NCI-H510A treated with DMSO at 0.1 percent for 48 hours (cell line): ENCODE results near the gene TECTA.
"Not testable (repeated sequence)": the region's sequence is repeated elsewhere in the genome, so short reads cannot be mapped to it uniquely, and the experiment has no call there.

ENCODE experiments used
- DNase-seq: peaks from one replicate; lab custom pipeline; 2025; lab: John Stamatoyannopoulos, UW

The TECTA gene

DNA sequence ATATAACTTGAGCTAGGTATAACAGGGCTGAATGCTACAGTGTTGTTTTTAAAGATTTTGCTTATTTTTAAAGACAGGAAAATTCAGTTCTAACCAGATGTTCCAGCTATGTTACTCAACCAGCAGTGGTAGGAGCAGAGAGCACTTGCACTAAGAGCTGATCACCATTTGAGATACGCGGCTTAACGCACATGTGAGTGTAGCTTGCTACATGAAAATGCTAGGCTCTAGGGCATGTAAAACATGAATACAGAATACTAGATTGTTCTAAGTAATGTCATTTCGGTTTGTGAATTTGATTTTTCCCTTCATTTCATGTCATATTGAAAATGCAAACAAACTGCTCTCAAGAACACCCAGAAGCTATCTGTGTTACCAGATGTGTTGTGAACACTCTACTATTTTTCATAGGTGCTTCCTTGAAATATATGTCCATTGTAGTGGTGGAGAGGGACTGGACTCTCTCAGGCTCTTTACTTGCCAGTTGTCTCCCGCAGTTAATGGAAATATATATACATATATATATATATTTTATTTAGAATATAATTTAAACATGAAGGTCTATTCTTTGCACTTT is 10.8 kb upstream of the TECTA start:
- DNase-seq = no peak

DNA sequence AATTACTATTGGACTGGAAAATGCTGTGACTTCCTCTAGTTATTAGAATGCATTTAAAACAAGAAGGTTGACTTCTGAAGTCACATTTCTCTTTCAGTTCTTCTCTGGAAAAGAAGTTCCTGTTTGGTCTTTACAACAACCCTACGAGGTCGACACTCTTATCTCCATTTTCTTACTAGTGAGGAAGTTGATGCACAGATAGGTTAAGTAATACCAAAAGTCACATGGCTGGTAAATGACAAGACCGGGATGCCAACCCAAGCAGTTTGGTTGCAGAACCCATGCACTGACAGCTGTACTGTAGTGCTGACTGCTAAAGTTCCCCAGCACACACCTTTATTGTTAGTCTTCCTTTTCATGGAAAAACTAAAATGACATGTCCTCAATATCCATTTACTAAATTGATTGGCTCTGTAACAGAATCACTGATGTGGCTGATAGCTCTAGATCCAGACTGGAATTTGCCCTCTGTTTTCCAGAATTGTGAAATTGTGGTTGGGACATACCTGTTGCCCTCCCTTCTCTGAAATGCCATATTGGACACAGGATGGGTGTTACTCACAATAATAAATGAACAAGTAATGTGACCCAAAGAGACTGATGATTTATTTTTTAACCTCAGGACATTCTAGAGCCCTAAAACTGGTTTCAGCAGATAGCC is 9.4 kb upstream of the TECTA start:
- no peak for DNase-seq

DNA sequence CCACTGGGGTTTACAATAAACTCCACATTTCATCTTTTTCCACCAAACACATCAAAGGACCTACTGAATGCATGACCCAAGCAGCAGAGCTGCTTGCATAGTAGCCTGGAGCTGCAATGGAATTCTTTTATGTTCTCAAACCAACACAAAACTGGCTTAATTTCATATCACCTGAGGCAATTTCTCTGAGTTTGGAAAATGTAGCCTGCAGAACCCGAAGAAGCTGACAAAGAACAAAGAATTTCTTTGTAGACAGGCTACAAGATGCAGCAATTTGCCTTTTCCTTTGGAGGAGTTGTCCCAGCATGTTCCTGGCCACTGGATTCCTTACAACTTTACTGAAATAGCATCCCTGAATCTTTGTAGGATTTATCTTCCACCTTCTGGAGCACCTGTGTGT is 5.5 kb upstream of the TECTA start:
- DNase-seq = no peak

DNA sequence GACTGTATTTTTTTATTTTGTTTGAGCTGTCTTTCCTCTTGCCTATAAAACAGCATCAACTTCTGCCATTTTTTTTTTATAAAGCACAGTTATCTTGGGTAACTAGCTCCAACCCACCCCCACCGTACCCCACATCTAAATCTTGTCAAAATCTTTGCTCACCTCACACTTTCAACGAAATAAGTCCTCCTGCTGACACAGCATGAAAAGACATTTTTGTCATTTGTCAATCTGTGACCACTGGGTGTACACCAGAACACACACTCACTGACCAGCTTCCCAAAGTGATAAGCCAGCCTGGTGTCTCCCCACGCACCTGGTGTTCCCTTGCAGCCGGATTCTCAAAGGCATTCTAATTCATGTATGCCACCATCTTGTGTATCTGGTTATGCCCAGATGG is 1.7 kb upstream of the TECTA start:
- no peak for DNase-seq

DNA sequence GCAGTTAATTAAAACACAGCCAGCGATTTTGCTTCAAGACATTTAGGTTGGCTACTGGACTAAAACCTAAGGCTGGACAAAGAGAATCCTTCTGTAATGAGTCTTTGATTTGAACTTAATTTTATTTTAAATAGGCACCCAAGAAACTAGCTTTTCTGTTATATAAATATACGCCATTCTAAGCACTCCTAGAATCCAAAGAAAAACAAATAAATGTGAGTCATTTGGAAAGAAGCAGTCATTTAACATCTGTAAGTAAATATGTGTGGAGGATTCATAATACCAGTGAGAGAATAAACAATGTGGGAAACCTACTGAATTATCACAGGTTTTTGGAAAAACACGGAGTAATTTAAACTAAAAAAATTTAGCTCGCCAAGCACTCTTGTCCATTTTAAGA is 1.2 kb upstream of the TECTA start:
- no peak for DNase-seq

DNA sequence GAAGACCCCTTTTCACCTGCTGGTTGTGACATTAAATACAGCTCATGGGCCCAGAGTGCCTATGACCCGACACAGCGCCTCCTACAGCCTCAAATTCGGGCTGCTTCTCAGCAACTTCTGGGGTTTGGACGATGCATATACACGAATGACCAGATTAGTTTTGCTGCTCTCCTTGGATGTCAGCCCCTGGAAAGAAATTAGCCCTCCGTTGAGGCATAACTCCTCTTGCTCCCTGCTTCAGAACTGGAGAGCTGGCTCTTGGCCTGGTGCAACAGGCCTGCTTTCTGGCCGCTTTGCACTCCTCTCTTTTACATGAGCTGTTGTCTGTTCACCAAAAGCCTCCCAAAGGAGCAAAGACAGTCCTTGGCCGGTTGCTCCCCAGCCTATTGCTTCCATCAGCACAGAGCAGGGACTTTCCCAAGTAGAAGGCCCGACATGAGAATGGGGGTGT is 3.3 kb downstream of the TECTA start:
- no peak for DNase-seq

DNA sequence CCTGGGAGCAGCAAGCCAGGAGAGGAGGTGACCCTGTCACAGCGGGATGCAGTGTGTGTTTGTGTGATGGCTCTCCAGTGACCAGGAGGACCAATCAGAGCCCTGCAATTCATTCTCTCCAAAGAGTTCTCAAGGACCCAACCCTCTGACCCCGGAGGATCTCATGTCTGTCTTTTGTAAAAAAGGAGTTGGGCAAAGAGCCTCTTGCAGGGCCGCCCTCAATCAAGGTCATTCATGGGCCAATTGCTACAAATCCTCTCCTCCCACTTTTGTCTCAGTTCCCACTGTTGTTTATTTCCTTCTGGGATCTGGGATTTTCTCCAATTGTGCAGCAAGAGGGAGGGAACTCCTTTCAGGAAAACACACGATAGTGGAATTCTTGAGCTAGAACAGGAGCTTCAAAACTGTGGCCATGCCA is 4.0 kb downstream of the TECTA start:
- no peak for DNase-seq

DNA sequence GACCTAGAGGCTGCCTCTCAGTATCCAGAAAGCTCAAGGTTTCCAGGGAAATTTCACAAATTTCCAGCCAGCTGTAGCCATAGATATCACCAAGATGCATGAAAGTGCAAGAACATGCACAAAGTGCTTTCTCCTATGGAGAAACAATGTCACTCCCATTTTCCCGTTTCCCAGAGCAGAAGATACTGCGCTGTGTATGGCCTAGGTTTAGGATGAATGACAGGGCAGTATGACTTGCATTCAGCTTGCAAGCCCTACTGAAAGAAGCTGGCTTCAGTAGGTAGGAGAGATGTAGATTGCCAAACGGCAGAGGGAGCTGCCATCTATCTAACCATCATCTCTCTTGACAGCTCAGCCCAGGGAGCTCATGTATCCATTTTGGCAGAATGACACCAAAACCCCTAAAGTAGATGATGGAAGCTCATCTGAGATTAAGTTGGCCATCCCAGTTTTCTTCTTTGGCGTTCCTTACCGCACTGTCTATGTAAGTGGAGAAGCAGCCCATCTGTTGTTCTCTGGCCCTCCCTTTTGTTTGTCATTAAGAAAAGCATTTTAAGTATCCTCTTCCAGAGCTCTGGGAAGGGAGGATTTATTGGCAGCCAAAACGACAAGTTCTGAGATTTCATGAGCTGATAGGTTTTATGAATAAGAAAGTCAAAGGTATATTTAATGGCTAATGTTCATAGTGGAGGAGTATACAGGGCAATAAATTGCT is 4.6 kb downstream of the TECTA start:
- DNase-seq = no peak

DNA sequence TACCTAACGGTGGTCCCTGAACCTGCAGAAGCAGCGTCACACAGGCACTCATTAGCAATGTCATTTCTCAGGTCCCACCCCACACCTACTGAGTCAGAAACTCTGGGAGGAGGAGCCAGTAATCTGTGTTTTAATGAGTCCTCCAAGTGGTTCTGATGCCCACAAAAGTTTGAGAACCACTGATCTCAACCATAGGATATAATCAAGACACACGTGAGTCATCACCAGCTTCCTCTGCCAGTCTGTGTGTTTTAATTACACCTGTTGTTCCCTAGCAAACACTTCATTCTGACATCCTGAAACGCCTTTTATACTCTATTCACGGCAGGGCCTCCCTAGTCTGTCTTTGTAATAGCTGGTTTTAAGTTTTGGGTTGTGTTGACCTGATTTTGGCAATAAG is 5.8 kb downstream of the TECTA start:
- no peak for DNase-seq

DNA sequence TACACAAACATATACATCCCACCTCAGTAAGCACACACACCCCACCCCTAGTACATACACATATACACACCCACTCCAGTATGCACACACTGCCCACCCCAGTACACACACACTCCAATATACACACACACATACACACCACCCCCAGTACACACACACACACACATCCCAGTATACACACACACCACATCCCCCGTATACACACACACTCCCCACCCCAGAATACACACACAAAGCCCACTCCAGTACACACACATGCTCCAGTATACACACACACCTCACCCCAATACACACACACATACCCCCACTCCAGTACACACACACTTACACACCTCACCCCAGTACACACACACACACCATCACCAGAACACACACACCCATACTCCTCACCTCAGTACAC is 7.4 kb downstream of the TECTA start:
- DNase-seq = no peak

DNA sequence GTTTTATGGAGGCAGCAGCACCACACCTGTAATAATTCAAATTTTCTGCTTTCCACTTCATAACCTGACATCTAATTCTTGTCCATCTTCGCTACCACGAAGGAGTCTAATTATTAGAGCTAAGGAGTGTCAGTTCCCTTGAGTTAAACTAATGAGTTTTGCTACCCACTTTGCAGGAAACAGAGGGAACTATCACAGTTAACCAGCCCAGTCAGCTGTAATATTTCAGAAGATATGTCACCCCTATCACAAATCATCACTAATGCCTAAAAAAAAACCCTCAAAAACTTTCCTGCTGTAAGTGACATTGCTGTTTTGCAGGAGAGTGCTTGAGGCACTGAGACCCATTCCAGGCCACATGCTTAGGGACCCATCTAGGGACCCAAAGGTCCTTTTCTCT is 8.4 kb downstream of the TECTA start:
- no peak for DNase-seq

DNA sequence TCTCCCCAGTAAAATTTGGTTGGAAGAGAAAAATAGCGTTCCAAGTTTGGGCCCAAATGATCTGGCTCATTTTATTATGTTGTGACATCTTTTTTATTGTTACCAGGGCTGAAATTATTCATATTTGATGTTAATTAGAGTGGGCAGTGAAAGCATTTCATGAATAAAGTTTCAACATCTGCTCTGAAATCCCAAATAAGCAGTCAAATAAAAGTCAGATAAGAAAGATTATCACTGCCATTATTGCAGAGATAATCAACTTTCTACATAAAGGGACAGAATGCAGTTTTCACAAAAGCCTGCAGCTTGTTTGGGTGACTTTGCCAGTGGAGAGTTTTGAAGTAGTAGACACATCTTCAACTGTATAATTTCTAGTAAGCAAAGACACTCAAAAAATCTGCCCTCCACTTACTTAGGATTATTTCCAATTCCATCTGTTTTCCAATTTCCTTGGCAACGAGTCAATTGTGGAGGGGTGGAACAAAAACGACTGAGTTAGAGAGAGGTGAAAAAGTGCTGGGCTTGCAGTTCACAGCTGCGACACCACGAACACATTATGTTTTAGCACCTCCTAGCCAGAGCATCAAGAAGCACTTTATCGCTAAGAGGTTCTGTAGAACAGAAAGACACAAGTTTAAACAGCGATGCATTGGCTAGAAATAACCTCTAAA is 9.0 kb downstream of the TECTA start:
- no peak for DNase-seq

DNA sequence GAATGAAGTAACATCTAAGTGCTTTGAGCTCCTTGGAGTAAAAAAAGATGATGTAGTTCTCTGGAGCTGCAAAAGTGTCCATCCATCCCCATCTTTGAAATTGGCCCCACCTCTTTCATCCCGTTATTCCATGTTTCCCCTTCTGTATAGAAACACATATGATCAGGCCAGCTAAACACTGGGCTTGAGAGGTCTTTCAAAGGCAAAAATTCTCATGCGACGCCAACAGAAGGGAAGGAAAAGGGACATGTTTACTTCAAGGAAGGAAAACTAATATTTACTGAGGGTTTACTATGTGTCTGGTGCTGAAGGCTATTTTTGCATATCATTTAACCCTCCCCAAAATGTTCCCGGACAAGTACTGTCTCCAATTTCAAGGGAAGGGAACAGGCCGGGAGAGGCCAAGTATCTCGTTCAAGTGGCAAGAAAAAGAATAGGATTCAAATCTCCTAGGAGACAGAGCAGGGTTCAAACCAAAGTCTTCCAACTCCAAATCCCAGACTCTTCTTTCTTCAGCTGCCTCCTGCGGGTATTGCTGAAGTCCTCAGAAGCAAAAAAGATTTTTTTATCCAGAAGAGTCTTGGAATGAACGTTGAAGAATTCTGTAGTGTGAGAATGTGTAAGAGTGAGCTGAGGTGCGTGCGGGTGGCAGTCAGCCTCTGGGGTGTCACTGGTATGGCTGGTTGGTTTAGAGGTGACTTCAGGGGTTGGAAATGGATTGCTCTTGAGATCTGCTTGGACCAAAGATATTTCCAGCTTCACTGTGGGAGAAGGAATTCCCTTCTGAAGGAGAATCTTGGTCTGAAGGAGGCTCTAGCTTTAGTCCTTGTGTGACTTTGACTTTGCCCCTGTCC is 10.1 kb downstream of the TECTA start:
- no peak for DNase-seq

DNA sequence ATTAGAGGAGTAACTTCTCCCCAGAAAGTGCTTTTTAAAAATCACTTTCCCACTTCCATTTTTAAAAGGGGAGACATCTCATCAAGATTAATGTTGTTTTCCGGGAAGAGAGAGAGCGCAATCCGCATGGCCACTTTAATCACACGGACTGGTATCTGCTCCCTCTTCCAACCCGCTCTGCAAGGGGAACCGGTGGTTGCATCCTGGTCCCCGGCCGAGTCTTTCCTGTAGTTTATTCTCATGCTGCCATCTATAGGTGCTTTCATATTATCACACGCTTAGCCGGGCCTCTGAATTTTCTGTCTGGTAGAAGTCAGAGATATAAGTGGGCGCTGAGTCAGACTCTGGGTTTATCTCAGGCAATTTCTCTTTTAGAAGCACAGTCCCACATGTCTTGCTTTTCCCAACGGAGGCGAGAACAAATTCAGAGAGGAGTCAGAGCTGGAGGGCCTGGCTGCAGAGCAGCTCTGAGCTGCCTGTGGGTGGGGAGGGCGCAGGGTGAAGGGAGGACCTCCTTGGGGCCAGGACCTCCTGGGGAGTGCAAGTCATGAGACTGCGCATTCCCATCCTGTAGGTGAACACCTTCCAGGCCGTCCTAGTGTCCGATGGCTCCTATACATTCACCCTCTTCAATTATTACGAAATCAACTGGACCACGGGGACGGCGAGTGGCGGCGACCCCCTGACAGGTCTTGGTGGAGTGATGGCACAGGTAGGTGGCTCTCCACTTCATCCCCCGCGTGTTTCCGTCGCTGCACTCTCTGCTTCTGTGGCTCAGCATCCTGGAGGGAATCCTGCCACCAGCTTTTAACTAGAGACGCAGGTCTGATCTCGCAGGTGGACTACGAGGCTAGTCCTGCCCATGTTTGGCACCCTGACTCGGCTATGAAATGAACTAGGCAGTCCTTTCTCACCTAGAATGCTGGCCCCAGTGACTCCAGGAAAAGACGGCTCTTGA is 11.7 kb downstream of the TECTA start:
- peak; percentile 1 for DNase-seq

DNA sequence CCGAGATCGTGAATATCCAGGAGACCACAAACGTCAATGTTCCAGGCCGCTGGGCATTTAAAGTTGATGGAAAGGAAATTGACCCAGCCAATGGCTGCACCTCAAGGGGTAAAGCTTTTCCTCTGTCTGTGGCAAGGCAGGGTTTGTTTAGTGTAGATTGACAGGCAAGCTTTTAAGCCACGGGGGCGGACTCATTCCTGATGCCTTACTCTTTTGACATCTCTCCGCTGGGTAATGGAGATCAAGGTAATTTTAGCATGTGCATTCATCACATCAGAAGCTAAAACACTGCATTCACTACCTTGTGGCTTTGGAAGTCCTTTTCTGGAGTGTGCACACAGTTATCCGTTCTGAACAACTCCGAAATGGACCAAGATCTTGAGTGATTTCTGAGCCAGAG is 12.6 kb downstream of the TECTA start:
- DNase-seq = no peak

DNA sequence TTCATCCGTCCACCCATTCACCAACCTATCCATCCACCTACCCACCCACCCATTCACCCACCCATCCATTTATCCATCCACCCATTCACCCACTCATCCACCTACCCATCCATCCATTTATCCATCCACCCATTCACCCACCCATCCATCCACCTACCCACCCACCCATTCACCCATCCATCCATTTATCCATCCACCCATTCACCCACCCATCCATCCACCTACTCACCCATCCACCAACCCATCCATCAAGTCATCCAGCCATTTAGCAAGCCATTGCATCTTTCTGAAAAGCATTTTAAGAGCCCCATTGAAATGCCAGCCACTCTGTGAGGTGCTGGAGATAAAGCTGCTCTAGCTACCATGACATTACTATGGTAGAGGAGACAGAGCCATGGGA is 14.0 kb downstream of the TECTA start:
- not testable (repeated sequence) for DNase-seq

DNA sequence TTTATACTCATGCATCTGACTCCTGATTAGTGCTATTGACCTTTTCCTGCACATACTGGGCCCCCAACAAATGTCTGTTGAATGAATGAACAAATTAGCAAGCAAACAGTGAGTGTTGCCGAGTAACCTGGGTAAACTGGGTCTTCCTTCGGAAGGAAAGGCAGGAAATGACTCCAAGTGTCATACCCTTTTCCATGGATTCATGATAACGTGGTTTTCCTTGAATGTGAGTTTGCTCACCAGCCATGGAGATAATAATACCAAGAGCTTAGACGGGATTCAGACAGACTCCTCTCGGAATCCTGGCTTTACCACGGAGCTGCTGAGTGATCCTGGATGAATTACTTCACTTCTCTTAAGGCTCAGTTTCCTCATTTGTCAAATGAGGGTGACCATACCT is 16.7 kb downstream of the TECTA start:
- DNase-seq = no peak

DNA sequence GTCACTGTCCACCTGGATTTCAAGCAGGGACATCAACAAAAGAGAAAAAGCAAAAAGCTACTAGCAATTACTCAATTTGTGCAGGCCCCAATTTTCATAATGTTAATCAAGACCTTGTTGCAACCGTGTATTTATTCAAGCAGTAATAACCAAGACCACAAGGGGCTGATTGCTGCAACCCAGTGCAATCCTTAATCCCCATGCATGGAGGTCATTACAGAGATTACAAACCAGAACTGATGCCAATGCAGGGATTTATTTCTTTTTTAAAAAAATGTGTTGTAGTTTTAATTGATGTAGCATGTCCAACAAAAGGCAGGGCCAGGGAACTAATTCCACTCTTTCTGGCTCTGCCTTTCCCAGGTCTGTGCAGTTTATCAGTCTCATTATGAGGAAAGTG is 18.4 kb downstream of the TECTA start:
- no peak for DNase-seq

DNA sequence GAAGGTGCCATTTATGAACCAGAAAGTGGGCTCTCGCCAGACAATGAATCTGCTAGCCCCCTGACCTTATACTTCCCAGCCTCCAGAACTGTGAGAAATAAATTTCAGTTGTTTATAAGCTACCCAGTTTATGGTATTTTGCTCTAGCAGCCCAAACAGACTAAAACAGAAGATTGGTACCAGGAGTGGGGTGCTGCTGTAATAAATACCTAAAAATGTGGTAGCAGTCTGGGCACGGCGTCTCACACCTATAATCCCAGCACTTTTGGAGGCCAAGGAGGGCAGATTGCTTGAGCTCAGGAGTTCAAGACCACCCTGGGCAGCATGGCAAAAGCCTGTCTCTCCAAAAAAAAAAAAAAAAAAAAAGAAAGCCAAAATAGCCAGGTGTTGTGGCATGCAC is 21.3 kb downstream of the TECTA start:
- no peak for DNase-seq

DNA sequence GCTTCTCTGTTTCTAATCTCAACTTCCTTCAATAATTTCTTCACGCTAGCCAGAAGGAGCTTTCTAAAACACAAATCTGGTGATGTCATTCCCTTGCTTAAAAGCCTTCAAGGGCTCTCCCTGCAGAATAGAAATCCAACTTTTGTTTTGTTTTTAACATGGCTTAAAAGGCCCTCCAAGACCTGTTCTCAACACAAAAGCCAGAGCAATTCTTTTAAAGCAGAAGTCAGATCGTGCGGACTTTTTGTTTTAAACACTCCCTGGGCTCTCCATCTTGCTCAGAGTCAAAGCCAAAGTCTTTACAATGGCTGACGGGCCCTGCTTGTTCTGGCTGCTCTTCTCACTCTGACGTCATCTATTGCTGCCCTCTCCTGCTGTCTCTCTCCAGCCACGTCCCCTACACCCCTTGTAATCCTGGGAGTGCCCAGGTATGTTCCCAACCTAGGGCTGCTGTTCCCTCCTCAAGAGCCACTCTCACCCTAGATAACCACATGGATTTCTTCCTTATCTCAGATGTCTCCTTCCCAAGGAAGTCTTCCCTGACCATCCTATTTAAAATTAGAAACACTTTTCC is 22.5 kb downstream of the TECTA start:
- no peak for DNase-seq

DNA sequence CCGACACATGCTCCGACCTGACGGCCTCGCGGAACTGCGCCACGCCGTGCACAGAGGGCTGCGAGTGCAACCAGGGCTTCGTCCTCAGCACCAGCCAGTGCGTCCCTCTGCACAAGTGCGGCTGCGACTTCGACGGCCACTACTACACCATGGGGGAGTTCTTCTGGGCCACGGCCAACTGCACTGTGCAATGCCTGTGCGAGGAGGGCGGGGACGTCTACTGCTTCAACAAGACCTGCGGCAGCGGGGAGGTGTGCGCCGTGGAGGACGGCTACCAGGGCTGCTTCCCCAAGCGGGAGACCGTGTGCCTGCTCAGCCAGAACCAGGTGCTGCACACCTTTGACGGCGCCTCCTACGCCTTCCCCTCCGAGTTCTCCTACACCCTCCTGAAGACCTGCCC is 26.8 kb downstream of the TECTA start:
- no peak for DNase-seq
